ENCODE data around the gene CYB5R3. TPM values are rescaled to one million over a fixed set of nuclear protein-coding genes. Genes with fewer than 3 reads are reported as not detected.

CYB5R3 gene
- total RNA-seq, 1 donor from 2014 or later, result 383 TPM

DNA sequence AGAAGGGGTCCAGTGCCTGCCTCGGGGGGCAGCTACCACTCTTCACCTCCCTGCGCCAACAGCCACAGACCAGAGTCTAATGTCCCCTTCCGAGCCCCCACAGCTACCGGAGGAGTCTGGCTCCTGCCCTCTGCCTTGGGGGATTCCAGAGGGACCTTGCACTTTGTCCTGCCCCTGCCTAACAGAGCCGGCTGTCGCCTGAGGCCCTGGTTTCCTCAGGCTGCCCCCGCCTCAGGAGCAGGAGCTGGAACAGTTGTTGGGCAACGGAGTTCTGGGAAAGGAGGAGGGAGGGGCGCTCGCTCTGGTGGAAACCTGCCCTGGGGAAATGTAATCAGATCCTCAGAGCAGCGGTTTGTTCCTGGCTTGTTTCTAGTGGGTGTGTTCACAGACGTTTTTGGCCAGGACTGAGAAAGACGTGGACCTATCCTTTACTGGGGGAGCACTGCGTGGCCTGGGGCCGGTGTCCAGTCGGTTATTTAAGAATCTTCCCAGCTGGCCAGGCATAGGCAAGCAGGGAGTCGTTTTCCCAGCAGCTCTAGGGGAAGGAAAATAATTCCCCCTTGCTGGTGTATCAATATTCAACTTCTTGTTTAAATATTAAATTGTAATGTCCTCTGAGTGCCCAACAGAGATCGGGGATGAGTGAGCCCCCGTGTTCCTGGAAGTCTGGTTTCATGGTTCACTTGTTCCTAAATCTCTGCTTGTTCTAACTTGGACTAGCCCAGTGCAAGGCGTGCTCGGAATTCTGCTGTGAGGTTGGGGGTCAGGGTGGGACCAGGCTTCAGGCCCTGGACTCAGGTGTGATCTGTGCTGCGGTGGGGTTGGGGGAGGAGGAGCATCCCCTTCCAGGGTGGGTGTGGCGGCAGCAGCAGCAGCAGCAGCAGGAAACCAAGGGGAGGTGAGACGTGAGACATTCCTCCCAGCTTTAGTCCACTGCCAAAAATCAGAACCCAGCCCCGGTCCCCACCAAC, 39.3 kb upstream of the CYB5R3 start:
- H3K4me3 Mint-ChIP-seq (ENCODE audit: unreplicated experiment), result peak overlapping the region; percentile 33

DNA sequence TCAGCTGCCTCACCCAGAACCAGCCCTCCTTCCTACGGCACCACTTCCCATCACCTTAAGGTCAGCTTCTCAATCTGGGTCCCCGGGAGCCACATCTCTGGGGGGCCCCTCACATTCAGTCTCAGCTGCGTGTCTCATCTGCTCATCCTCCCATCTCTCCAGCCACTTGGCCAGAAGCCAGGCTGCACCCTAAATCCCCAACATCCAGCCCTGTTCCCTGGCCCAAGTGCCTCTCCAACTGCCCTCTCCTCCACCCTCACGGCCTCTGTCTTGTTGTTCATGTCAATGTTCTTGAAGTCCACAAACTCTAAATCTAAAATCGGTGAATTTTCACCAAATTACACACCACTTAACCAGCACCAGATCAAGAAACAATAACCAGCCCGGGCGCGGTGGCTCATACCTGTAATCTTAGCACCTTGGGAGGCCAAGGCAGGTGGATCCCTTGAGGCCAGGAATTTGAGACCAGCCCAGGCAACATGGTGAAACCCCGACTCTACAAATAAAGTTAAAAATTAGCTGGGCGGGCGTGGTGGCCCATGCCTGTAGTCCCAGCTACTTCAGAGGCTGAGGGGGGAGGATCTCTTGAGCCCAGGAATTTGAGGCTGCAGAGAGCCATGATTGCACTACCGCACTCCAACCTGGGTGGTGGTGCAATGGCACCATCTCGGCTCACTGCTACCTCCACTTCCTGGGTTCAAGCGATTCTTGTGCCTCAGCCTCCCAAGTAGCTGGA, 37.7 kb upstream of the CYB5R3 start:
- H3K27ac Mint-ChIP-seq (ENCODE audit: unreplicated experiment), result peak overlapping the region; percentile 1
- H3K9me3 Mint-ChIP-seq (ENCODE audit: low read depth), result no peaks in the 10 kb centered on the region
- H3K27me3 Mint-ChIP-seq (ENCODE audit: low read depth), result no peaks in the 10 kb centered on the region
- TF ChIP-seq, protein P1, sequence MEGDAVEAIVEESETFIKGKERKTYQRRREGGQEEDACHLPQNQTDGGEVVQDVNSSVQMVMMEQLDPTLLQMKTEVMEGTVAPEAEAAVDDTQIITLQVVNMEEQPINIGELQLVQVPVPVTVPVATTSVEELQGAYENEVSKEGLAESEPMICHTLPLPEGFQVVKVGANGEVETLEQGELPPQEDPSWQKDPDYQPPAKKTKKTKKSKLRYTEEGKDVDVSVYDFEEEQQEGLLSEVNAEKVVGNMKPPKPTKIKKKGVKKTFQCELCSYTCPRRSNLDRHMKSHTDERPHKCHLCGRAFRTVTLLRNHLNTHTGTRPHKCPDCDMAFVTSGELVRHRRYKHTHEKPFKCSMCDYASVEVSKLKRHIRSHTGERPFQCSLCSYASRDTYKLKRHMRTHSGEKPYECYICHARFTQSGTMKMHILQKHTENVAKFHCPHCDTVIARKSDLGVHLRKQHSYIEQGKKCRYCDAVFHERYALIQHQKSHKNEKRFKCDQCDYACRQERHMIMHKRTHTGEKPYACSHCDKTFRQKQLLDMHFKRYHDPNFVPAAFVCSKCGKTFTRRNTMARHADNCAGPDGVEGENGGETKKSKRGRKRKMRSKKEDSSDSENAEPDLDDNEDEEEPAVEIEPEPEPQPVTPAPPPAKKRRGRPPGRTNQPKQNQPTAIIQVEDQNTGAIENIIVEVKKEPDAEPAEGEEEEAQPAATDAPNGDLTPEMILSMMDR (IDR thresholded peaks at IDR 0.05), result no peak
- no peak overlapping the region for H3K4me3 Mint-ChIP-seq (ENCODE audit: unreplicated experiment)
- DNase-seq (ENCODE audit: low spot score), result no peak
- no peaks in the 10 kb centered on the region for H3K36me3 Mint-ChIP-seq (ENCODE audit: low read depth)
- H3K4me1 Mint-ChIP-seq (ENCODE audit: low read depth), result peaks cover 55% of the 10 kb centered on the region

More for the DNA sequence above, 39.3 kb upstream of the CYB5R3 start:
- Mint-ChIP-seq H3K4me1 (ENCODE audit: low read depth) (peaks cover 49% of the 10 kb centered on the region), H3K36me3 (ENCODE audit: low read depth) (peaks cover 2% of the 10 kb centered on the region), H3K27ac (ENCODE audit: unreplicated experiment) (peak overlapping the region; percentile 93), H3K9me3 (ENCODE audit: low read depth) (no peaks in the 10 kb centered on the region), H3K27me3 (ENCODE audit: low read depth) (no peaks in the 10 kb centered on the region)
- no peak for DNase-seq (ENCODE audit: low spot score)
- TF ChIP-seq, protein P1 (IDR thresholded peaks at IDR 0.05), result no peak

DNA sequence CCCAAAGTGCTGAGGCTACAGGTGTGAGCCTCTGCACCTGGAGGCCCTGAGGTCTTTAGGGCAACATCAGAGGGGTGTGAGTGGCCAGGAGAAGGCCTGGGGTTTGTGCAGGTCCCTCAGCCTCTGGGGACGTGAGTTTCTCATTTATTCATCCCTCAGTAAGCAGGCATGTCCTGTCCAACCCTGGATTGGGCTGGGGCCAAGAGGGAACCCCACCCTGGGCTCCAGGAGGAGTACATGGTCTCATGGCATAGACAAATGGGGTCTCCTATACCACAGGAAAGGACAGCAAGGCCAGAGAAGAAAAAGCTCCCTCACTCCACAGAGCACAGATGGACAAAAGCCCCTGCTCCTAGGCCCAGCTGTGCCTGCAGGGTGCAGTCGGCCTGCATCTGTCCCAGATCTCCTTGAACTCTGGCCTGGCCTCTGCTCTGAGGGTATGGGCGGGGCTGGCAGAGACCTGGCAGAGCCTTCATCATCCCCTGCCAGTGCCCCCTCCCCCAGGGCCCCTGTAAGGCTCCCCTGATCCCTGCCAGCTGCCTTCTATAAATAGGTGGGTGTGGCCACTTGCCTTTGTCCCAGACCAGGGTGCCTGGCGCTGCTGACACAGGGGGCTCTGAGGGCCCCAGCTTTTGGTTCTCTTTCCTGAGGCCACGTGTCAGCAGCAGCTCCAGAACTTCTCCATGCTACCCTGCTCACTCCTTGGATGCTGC, 36.9 kb upstream of the CYB5R3 start:
- Mint-ChIP-seq H3K36me3 (ENCODE audit: low read depth) (no peaks in the 10 kb centered on the region), H3K4me1 (ENCODE audit: low read depth) (peaks cover 55% of the 10 kb centered on the region), H3K9me3 (ENCODE audit: low read depth) (no peaks in the 10 kb centered on the region), H3K27ac (ENCODE audit: unreplicated experiment) (no peak overlapping the region), H3K27me3 (ENCODE audit: low read depth) (no peaks in the 10 kb centered on the region), H3K4me3 (ENCODE audit: unreplicated experiment) (no peak overlapping the region)
- TF ChIP-seq, protein P1 (IDR thresholded peaks at IDR 0.05), result no peak
- DNase-seq (ENCODE audit: low spot score), result no peak

DNA sequence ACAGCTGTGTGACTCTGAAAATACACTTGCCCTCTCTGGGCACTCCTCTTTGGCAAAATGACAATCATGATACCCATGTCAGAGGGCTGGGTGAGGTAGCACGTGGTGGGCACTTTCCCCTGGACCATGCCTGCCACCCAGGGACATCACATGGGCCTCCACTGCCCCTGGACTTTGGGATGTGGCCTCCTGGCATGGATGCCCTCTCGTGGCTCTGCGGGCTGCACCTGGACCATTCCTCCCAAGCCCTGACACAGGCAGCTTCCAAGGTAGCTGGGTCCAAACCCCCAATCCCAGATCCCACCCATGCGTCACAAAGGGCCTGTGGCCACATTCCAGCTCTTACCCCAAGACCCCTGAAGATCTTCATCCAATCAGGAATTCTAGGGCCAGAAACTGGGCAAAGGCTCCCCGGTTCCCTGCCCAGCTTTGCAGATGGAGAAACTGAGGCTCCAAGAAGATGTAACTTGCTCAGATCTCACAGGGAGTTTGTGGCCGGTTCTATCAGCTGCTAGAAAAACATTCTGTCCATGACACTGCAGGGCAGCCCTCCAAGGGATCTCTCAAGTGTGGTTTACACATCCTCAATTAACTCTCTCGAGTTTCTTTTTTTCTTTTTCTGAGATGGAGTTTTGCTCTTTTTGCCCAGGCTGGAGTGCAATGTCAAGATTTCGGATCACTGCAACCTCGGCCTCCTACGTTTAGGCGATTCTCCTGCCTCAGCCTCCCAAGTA, 35.4 kb upstream of the CYB5R3 start:
- no peak for DNase-seq (ENCODE audit: low spot score)
- no peaks in the 10 kb centered on the region for H3K27me3 Mint-ChIP-seq (ENCODE audit: low read depth)
- TF ChIP-seq, protein P1 (IDR thresholded peaks at IDR 0.05), result no peak
- no peak overlapping the region for H3K27ac Mint-ChIP-seq (ENCODE audit: unreplicated experiment)
- H3K36me3 Mint-ChIP-seq (ENCODE audit: low read depth), result no peaks in the 10 kb centered on the region
- H3K9me3 Mint-ChIP-seq (ENCODE audit: low read depth), result no peaks in the 10 kb centered on the region
- peaks cover 65% of the 10 kb centered on the region for H3K4me1 Mint-ChIP-seq (ENCODE audit: low read depth)
- no peak overlapping the region for H3K4me3 Mint-ChIP-seq (ENCODE audit: unreplicated experiment)
